Endothelial cell of umbilical vein (primary cell): ENCODE results near the gene TMEM182. TPM values are rescaled to one million over a fixed set of nuclear protein-coding genes. Genes with fewer than 3 reads are reported as not detected.

Source experiments
- BruUV-seq: library from RNA; stranded (reverse); fragments of 400-500 nt; replicated peaks from 2 replicates; lab custom pipeline; 2021; lab: Mats Ljungman, UMichigan
- CTCF ChIA-PET: fragments of 300-600, 350-600 bp; sonication (Branson Sonifier 250); formaldehyde crosslinking; loops from one replicate; lab custom pipeline; 2021; ENCODE audit warnings: antibody characterized with exemption, inconsistent platforms; lab: Charles Lee
- POLR2A ChIA-PET: fragments of 300-600, 350-600 bp; sonication (Branson Sonifier 250); formaldehyde crosslinking; loops from one replicate; lab custom pipeline; 2021; ENCODE audit warnings: antibody characterized with exemption, inconsistent platforms; lab: Charles Lee
- DNase-seq: peaks from one replicate; pipeline ENCODE4 v3.0.0-alpha.2; 2011; ENCODE audit warnings: low read depth, low spot score
- FAIRE-seq: peaks from 2 replicates; lab custom pipeline; 2011; peaks lifted over from hg19 to GRCh38; lab: Jason Lieb, UNC
- H2AFZ ChIP-seq: 2 replicates; pipeline ENCODE4 v1.6.0; 2012; ENCODE audit warnings: low read depth, low read length, control low read depth, inconsistent platforms
- H3K27ac ChIP-seq: 2 replicates; pipeline ENCODE4 v1.5.1; 2011; ENCODE audit warnings: low read depth, mild to moderate bottlenecking, control low read depth, low read length, moderate library complexity; ENCODE audit not compliant: insufficient read depth
- H3K27me3 ChIP-seq, 2 experiments: 2 replicates each; pipeline versions ENCODE4 v1.6.0 to v1.6.1; 2011; ENCODE audit warnings: low read length in 2 of 2, mixed read lengths in 1 of 2; ENCODE audit not compliant: control insufficient read depth in 2 of 2, insufficient read depth in 2 of 2
- H3K36me3 ChIP-seq, 2 experiments: 2 replicates in 1 of 2; 3 replicates in 1 of 2; pipeline ENCODE4 v1.5.1; 2011; ENCODE audit warnings: low read length in 2 of 2, mild to moderate bottlenecking in 1 of 2, moderate library complexity in 1 of 2; ENCODE audit not compliant: control insufficient read depth in 2 of 2, insufficient read depth in 2 of 2; ENCODE audit errors: extremely low read depth in 1 of 2
- H3K4me1 ChIP-seq: 3 replicates; pipeline ENCODE4 v1.5.1; 2011; ENCODE audit warnings: mild to moderate bottlenecking, low read length; ENCODE audit not compliant: control insufficient read depth, insufficient read depth; ENCODE audit errors: extremely low read depth
- H3K4me2 ChIP-seq: 2 replicates; pipeline ENCODE4 v1.6.1; 2011; ENCODE audit warnings: low read length, control low read depth, mixed read lengths; ENCODE audit not compliant: insufficient read depth
- H3K4me3 ChIP-seq, 3 experiments: fragments of 200-600 bp in 1 of 3; sonication (generic), shearing (Covaris generic) in 1 of 3; replicated peaks in 1 of 3; 2 replicates each; pipeline ENCODE4 v1.5.1; 2011 to 2016; ENCODE audit warnings: control low read depth in 3 of 3, low read length in 3 of 3, mild to moderate bottlenecking in 2 of 3, inconsistent platforms in 1 of 3, low read depth in 1 of 3, moderate library complexity in 1 of 3; ENCODE audit not compliant: insufficient read depth in 1 of 3
- H3K79me2 ChIP-seq: 2 replicates; pipeline ENCODE4 v1.6.0; 2012; ENCODE audit warnings: low read length, inconsistent platforms; ENCODE audit not compliant: control insufficient read depth, insufficient read depth
- H3K9ac ChIP-seq: replicated peaks from 2 replicates; pipeline ENCODE3; 2011; ENCODE audit warnings: low read length, control low read depth; ENCODE audit not compliant: insufficient read depth; ENCODE audit errors: extremely low read depth
- H3K9me1 ChIP-seq: replicated peaks from 3 replicates; pipeline ENCODE4 v1.6.0; 2011; ENCODE audit warnings: mild to moderate bottlenecking, low read length; ENCODE audit not compliant: control insufficient read depth, insufficient read depth; ENCODE audit errors: extremely low read depth
- H3K9me3 ChIP-seq: replicated peaks from 2 replicates; pipeline ENCODE4 v1.5.1; 2012; ENCODE audit warnings: low read length, inconsistent platforms; ENCODE audit not compliant: control insufficient read depth, insufficient read depth
- H4K20me1 ChIP-seq: replicated peaks from 2 replicates; pipeline ENCODE3; 2011; ENCODE audit warnings: mild to moderate bottlenecking, low read length; ENCODE audit not compliant: control insufficient read depth, insufficient read depth; ENCODE audit errors: extremely low read depth
- EZH2 ChIP-seq: IDR thresholded peaks from 2 replicates; pipeline ENCODE4 v1.6.1; 2012; ENCODE audit warnings: borderline replicate concordance, low read depth, mild to moderate bottlenecking, moderate library complexity, low read length, inconsistent platforms; ENCODE audit not compliant: severe bottlenecking
- FOS ChIP-seq: IDR thresholded peaks from 2 replicates; pipeline ENCODE4 v1.6.1; 2011; ENCODE audit warnings: mild to moderate bottlenecking, low read length, moderate library complexity, borderline replicate concordance; ENCODE audit not compliant: insufficient read depth
- GATA2 ChIP-seq: IDR thresholded peaks from 2 replicates; pipeline ENCODE4 v1.7.0; 2011; ENCODE audit warnings: low read depth, mild to moderate bottlenecking, moderate library complexity, mixed read lengths, low read length; ENCODE audit not compliant: insufficient read length, insufficient read depth
- JUN ChIP-seq: IDR thresholded peaks from 2 replicates; pipeline ENCODE4 v1.6.1; 2011; ENCODE audit warnings: borderline replicate concordance, low read depth; ENCODE audit not compliant: insufficient read length, insufficient read depth
- MYC ChIP-seq: IDR thresholded peaks from one replicate; pipeline ENCODE4 v1.6.1; 2011; ENCODE audit warnings: mild to moderate bottlenecking, low read depth, low read length
- POLR2A ChIP-seq: IDR thresholded peaks from 2 replicates; pipeline ENCODE4 v1.6.1; 2012; ENCODE audit warnings: low read depth, mild to moderate bottlenecking, control low read depth, low read length
- POLR2AphosphoS5 ChIP-seq: IDR thresholded peaks from 2 replicates; pipeline ENCODE4 v1.6.1; 2012; ENCODE audit warnings: low read depth, mild to moderate bottlenecking, control low read depth, low read length, moderate library complexity; ENCODE audit not compliant: insufficient read depth
- dilution Hi-C: fragments of 300-500 bp; cut with MboI; formaldehyde crosslinking; loops from one replicate; pipeline ENCODE4 v1.15.0; 2019; ENCODE audit warnings: low sequenced_read_pairs; ENCODE audit not compliant: extremely low pct_ligation_motif_present
- intact Hi-C: fragments of 100-400 bp; cut with micrococcal nuclease; formaldehyde crosslinking; loops from one replicate; pipeline ENCODE4 v1.10.0; 2022
- polyA plus RNA-seq, 4 experiments: library from polyadenylated mRNA; depleted of rRNA in 3 of 4; stranded (reverse) in 3 of 4; unstranded in 1 of 4; fragments of >200 nt; gene quantifications; 2 replicates each; pipeline versions ENCODE4 v1.2.1 to v1.2.3, GENCODE V29; 2011 to 2012; ENCODE audit warnings: missing spikeins in 1 of 4
- total RNA-seq: library from RNA; stranded (reverse); gene quantifications from 2 replicates; pipeline ENCODE4 v1.2.3, GENCODE V29; 2021
- TF ChIP-seq, protein P1 (sequence below): IDR thresholded peaks from 2 replicates; pipeline ENCODE4 v1.6.1; 2011; ENCODE audit not compliant: insufficient read depth, insufficient read length
- TF ChIP-seq, protein P2 (sequence below), 2 donors: IDR thresholded peaks; 1 replicate in 1 of 2; 2 replicates in 1 of 2; pipeline ENCODE4 v1.5.1; 2011; ENCODE audit warnings: low read length in 2 of 2, mild to moderate bottlenecking in 2 of 2, moderate library complexity in 2 of 2, control low read depth in 1 of 2, inconsistent platforms in 1 of 2, low read depth in 1 of 2; ENCODE audit not compliant: insufficient read depth in 1 of 2; ENCODE audit errors: extremely low read depth in 1 of 2

TMEM182 gene
- total and polyA plus RNA-seq, 2 donors (not counting 3 experiments of a cell fraction or from before 2014, with no cell fraction given) = 0.69 to 0.95 TPM

DNA sequence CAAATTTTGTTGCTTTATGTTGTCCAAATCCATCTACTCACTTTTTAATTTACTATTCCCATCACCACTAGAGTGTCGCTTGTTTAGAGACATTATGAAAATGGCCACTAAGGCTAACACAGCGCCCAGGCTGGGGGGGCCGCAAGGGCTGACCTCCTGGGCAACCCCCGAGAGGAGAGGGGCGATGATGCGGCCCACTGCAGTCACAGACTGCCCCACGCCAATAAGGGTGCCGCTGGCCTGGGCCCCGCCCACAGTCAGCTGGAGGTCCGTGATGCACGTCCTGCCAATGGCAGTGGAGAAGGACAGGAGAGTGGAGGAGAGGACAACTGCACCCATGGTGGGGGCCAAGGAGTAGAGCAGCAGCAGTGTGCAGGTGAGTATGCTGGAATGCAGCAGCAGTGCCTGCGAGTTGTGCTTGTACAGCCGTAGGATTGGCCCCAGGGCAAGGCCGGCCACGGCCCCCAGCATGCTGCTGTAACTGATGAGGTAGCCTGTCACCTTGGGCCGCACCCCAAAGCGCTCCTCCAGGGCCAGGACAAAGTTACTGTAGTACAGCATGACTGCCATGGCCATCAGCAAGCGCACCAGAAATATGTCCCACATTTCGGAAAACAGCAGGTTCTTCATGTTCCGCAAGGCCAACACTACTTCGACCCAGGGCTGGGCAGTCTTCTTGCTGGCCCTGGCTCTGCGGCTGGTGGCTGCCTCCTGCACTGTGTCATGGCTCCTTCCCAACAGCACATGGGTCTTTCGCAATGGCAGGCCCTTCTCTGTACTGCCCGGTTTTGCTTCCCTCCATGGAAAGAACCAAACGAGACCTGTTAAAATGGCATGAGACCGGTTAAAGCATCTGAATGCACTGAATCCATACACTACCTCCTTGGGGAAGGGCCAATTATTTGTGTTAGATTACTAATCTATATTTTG is 43.2 kb upstream of the TMEM182 start:
- dilution Hi-C loops = no loop called here
- POLR2A ChIA-PET = no interaction called here

More for the DNA sequence above, 43.2 kb upstream of the TMEM182 start:
- FAIRE-seq (no peak), DNase-seq (no peak)
- Histone ChIP-seq H3K9ac (no peak overlapping the region), H3K4me1 (no peaks in the 10 kb centered on the region), H3K4me2 (no peak overlapping the region), H3K79me2 (no peaks in the 10 kb centered on the region), H3K27ac (no peak overlapping the region), H3K9me3 (no peaks in the 10 kb centered on the region), H4K20me1 (no peaks in the 10 kb centered on the region), H3K4me3 (no peak overlapping the region), H2AFZ (no peak overlapping the region), H3K9me1 (no peaks in the 10 kb centered on the region), H3K36me3 (peaks cover 0 to 12% of the 10 kb centered on the region in 2 experiments), H3K27me3 (no peaks in the 10 kb centered on the region)
- intact Hi-C loops = no loop called here
- CTCF ChIA-PET = no interaction called here
- BruUV-seq = no TSS peak
- no peak for TF ChIP-seq EZH2
- TF ChIP-seq POLR2A = no peak
- no peak for TF ChIP-seq JUN
- TF ChIP-seq, protein P1, sequence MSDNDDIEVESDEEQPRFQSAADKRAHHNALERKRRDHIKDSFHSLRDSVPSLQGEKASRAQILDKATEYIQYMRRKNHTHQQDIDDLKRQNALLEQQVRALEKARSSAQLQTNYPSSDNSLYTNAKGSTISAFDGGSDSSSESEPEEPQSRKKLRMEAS = no peak
- no peak for TF ChIP-seq FOS
- no peak for TF ChIP-seq POLR2AphosphoS5
- TF ChIP-seq, protein P2, sequence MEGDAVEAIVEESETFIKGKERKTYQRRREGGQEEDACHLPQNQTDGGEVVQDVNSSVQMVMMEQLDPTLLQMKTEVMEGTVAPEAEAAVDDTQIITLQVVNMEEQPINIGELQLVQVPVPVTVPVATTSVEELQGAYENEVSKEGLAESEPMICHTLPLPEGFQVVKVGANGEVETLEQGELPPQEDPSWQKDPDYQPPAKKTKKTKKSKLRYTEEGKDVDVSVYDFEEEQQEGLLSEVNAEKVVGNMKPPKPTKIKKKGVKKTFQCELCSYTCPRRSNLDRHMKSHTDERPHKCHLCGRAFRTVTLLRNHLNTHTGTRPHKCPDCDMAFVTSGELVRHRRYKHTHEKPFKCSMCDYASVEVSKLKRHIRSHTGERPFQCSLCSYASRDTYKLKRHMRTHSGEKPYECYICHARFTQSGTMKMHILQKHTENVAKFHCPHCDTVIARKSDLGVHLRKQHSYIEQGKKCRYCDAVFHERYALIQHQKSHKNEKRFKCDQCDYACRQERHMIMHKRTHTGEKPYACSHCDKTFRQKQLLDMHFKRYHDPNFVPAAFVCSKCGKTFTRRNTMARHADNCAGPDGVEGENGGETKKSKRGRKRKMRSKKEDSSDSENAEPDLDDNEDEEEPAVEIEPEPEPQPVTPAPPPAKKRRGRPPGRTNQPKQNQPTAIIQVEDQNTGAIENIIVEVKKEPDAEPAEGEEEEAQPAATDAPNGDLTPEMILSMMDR (IDR thresholded peaks at IDR 0.05; ENCODE audit: extremely low read depth in 1 of 2, insufficient read depth in 1 of 2, low read depth in 1 of 2, low read length in 2 of 2) = no peak
- no peak for TF ChIP-seq MYC
- no peak for TF ChIP-seq GATA2
